Body of pancreas (tissue), 4 donors: ENCODE results near the gene PLA2G4E.

Experiments
- CTCF ChIP-seq, 7 experiments: fragments of 450-650 bp in 4 of 7; fragments of 200-600 bp in 3 of 7; sonication (generic) in 3 of 7; IDR thresholded peaks; one replicate each; pipeline ENCODE4 v1.5.1; 2016 to 2019; ENCODE audit warnings: antibody characterized with exemption in 7 of 7
- POLR2A ChIP-seq, 3 donors: fragments of 450-650 bp; IDR thresholded peaks; one replicate each; pipeline ENCODE4 v1.6.1; 2016; ENCODE audit warnings: antibody characterized with exemption in 3 of 3, mild to moderate bottlenecking in 2 of 3

GRCh38 chr15:42069496-42070278 is 48.8 kb upstream of the PLA2G4E start:
- no peak for TF ChIP-seq CTCF (IDR thresholded peaks at IDR 0.05)
- no peak for TF ChIP-seq POLR2A (IDR thresholded peaks at IDR 0.05)
